RWPE2 (cell line): ENCODE results near the gene DAZAP1.
"Not testable (repeated sequence)": the region's sequence is repeated elsewhere in the genome, so short reads cannot be mapped to it uniquely, and the experiment has no call there.

Experiments
- ATAC-seq: fragments of 200-7000 bp; cut with Tn5 transposase; 3 replicates; pipeline ENCODE4 v1.9.1; 2021; ENCODE audit warnings: low read depth
- DNase-seq: peaks from one replicate; pipeline ENCODE4 v3.0.0-alpha.2; 2020; ENCODE audit warnings: low spot score
- H3K27ac ChIP-seq: fragments of 450-650 bp; 2 replicates; pipeline ENCODE4 v1.5.1; 2017; ENCODE audit warnings: mild to moderate bottlenecking; ENCODE audit not compliant: poor library complexity, severe bottlenecking
- H3K27me3 ChIP-seq: fragments of 250-450 bp; sonication (Bioruptor Pico); 2 replicates; pipeline ENCODE4 v1.5.1; 2021; ENCODE audit warnings: mild to moderate bottlenecking, moderate library complexity; ENCODE audit not compliant: insufficient read depth, poor library complexity, severe bottlenecking
- H3K36me3 ChIP-seq: fragments of 250-450 bp; sonication (Bioruptor Pico); 2 replicates; pipeline ENCODE4 v1.5.1; 2020; ENCODE audit warnings: low read depth, mild to moderate bottlenecking, moderate library complexity
- H3K4me1 ChIP-seq: fragments of 250-450 bp; sonication (Bioruptor Pico); 2 replicates; pipeline ENCODE4 v1.5.1; 2021; ENCODE audit warnings: mild to moderate bottlenecking, moderate library complexity; ENCODE audit not compliant: insufficient read depth, poor library complexity, severe bottlenecking
- H3K4me3 ChIP-seq: fragments of 250-450 bp; sonication (Bioruptor Pico); 2 replicates; pipeline ENCODE4 v1.5.1; 2021; ENCODE audit warnings: mild to moderate bottlenecking, moderate library complexity; ENCODE audit not compliant: severe bottlenecking
- H3K9me3 ChIP-seq: fragments of 250-450 bp; sonication (Bioruptor Pico); 2 replicates; pipeline ENCODE4 v1.5.1; 2021; ENCODE audit warnings: mild to moderate bottlenecking, moderate library complexity; ENCODE audit not compliant: severe bottlenecking
- CTCF ChIP-seq: fragments of 450-650 bp; IDR thresholded peaks from one replicate; pipeline ENCODE4 v1.5.1; 2017; ENCODE audit warnings: mild to moderate bottlenecking, moderate library complexity; ENCODE audit not compliant: poor library complexity, severe bottlenecking

DAZAP1 gene

GRCh38 chr19:1474765-1475351 lies 67.5 kb downstream of the DAZAP1 start:
- peaks cover 18% of the 10 kb centered on the region for H3K36me3 ChIP-seq
- peaks cover 5% of the 10 kb centered on the region for H3K4me1 ChIP-seq
- no peak overlapping the region for H3K27ac ChIP-seq
- no peak for DNase-seq
- no peak overlapping the region for H3K4me3 ChIP-seq
- TF ChIP-seq CTCF: no peak
- ATAC-seq: no peak
- no peaks in the 10 kb centered on the region for H3K9me3 ChIP-seq
- H3K27me3 ChIP-seq: peaks cover 25% of the 10 kb centered on the region

DNA sequence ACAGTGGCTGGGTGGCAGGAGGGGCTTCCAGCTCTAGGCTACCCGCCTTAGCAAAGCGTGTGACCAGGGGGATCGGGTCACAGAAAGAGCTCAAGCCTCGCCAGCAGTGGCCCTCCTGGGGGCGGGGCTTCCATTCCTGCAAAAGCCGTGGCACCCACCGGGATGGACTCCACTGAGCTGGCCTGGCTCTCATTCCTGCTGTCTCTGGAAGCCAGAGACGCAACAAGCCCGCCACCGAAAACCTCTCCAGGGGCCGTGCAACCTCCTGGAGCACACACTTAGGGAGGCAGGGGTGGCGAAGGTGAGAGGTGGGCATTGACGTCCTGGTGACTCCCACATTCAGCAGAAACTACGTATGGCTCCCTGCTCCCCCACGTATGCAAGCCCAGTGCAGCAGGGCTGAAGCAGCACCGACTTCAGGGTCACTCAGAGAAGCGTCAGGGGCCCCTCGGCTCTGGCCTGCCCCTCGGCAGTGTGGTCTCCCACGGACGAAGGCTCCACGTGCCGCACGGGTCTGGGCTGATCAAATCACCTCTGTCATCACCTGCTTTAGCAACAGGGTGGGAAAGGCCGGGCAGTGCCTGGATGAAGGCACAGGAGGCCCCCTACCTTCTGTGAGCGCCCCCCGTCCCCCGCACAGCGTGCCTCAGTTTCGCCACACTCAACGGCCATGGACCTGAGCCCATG lies 68.5 kb downstream of the DAZAP1 start:
- H3K27me3 ChIP-seq: peaks cover 14% of the 10 kb centered on the region
- TF ChIP-seq CTCF: no peak
- H3K9me3 ChIP-seq: no peaks in the 10 kb centered on the region
- H3K4me1 ChIP-seq: peaks cover 4% of the 10 kb centered on the region
- DNase-seq (no peak), ATAC-seq (no peak)
- H3K27ac ChIP-seq: no peak overlapping the region
- H3K36me3 ChIP-seq: peaks cover 18% of the 10 kb centered on the region
- no peak overlapping the region for H3K4me3 ChIP-seq

DNA sequence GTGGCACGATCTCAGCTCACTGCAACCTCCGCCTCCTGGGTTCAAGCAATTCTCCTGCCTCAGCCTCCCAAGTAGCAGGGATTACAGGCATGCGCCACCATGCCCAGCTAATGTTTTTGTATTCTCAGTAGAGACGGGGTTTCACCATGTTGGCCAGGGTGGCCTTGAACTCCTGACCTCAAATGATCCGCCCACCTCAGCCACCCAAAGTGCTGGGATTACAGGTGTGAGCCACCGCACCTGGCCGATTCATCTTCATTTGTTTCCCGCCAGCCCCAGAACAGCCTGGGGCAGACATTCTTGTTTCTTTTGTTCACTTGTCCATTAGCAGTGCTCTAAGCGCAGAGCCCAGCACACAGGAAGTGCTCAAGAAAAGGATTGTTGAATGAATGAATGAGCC lies 69.7 kb downstream of the DAZAP1 start:
- H3K9me3 ChIP-seq, H3K27ac ChIP-seq, H3K4me1 ChIP-seq, H3K27me3 ChIP-seq, DNase-seq, H3K4me3 ChIP-seq, ATAC-seq: not testable (repeated sequence)
- peaks cover 18% of the 10 kb centered on the region for H3K36me3 ChIP-seq

DNA sequence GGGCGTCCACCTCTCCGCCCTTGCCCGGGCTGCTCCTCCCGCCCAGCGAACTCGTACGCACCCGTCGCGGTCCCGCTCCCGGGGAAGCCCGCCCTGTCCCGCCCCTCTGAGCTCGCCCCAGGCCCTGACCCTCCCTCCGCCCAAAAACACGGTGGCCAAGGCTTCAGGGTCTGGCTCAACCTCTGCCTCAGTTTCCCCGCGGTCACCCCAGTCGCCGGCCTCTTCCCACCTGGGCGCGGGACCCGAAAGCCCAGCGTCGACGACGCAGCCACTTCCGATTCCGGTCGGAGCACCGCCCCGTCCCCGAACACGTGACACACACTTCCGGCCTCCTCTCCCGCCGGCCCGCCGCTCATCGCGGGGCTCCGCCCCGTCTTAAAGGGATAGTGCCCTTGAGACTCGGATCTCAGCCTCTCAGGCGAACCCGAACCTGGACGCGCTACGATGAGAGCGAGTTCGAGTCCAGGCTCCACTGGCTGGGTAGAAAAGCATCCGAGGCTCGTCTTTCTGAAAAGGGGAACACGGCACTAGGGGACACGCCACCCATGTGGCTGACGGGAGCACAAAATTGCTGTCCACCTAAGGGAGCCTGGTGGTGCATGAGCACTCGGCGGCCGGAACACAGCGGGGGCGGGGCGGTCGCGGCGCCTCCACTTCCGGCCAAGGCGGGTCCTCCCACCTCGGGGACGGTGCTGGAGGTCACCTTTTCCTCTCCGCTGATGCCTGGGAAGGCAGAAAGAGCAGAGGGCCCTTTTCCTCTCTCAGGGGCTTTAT lies 71.7 kb downstream of the DAZAP1 start, which contains the start of gene C19orf25:
C19orf25 (minus strand) TSS at position 282 of the 774 bp plus-strand sequence. CDS start 312 bp downstream, outside the sequence.
- ATAC-seq: peak; percentile 87
- Histone ChIP-seq H3K27me3 (no peaks in the 10 kb centered on the region), H3K4me3 (peak within 1 kb of the TSS; percentile 54), H3K27ac (peak within 1 kb of the TSS; percentile 38), H3K9me3 (no peaks in the 10 kb centered on the region), H3K4me1 (no peaks in the 10 kb centered on the region), H3K36me3 (peaks cover 18% of the 10 kb centered on the region)
- DNase-seq: peak; percentile 90
- no peak for TF ChIP-seq CTCF

GRCh38 chr19:1481224-1481892 lies 74.0 kb downstream of the DAZAP1 start:
- DNase-seq (no peak), ATAC-seq (no peak)
- no peak overlapping the region for H3K4me3 ChIP-seq
- no peak for TF ChIP-seq CTCF
- no peaks in the 10 kb centered on the region for H3K27me3 ChIP-seq
- peaks cover 16% of the 10 kb centered on the region for H3K36me3 ChIP-seq
- no peak overlapping the region for H3K27ac ChIP-seq
- no peaks in the 10 kb centered on the region for H3K9me3 ChIP-seq
- H3K4me1 ChIP-seq: no peaks in the 10 kb centered on the region
